ENCODE measurements around the gene POLR2J2.
"Not testable (repeated sequence)": the region's sequence is repeated elsewhere in the genome, so short reads cannot be mapped to it uniquely, and the experiment has no call there.

GRCh38 chr7:102718491-102718890 is 47.0 kb upstream of the POLR2J2 start:
- not testable (repeated sequence) for TF ChIP-seq CTCF, POLR2A (IDR thresholded peaks at IDR 0.05)

Data from esophagus squamous epithelium (tissue), 4 donors.